Liver (tissue), 9 donors: Measurements from ENCODE around the gene DHX16. TPM values are rescaled to one million over a fixed set of nuclear protein-coding genes. Genes with fewer than 3 reads are reported as not detected.

Experiments used
- DNase-seq: peaks from one replicate; pipeline ENCODE4 v3.0.0-alpha.2; 2017; ENCODE audit warnings: low spot score
- H3K27ac ChIP-seq, 2 donors: one replicate each; pipeline ENCODE4 v1.7.0; 2013; ENCODE audit warnings: inconsistent platforms in 2 of 2, low read length in 2 of 2, control low read depth in 1 of 2, low read depth in 1 of 2, mild to moderate bottlenecking in 1 of 2
- H3K27me3 ChIP-seq, 4 donors: one replicate each; pipeline versions ENCODE4 v1.6.1 to v1.7.0; 2013; ENCODE audit warnings: low read length in 3 of 4, inconsistent platforms in 1 of 4, mild to moderate bottlenecking in 1 of 4, moderate library complexity in 1 of 4; ENCODE audit not compliant: control insufficient read depth in 4 of 4, insufficient read depth in 4 of 4
- H3K36me3 ChIP-seq, 4 donors: one replicate each; pipeline versions ENCODE4 v1.6.1 to v1.7.0; 2013; ENCODE audit warnings: low read length in 3 of 4, mild to moderate bottlenecking in 3 of 4, low read depth in 1 of 4, moderate library complexity in 1 of 4; ENCODE audit not compliant: control insufficient read depth in 4 of 4, insufficient read depth in 3 of 4
- H3K4me1 ChIP-seq, 4 donors: one replicate each; pipeline versions ENCODE4 v1.6.1 to v1.7.0; 2013; ENCODE audit warnings: low read length in 3 of 4, mild to moderate bottlenecking in 3 of 4, moderate library complexity in 1 of 4; ENCODE audit not compliant: control insufficient read depth in 4 of 4, insufficient read depth in 4 of 4
- H3K4me3 ChIP-seq, 3 donors: one replicate each; pipeline versions ENCODE4 v1.6.1 to v1.7.0; 2013; ENCODE audit warnings: low read length in 3 of 3, control low read depth in 1 of 3, low read depth in 1 of 3, mild to moderate bottlenecking in 1 of 3
- H3K9ac ChIP-seq, 2 donors: one replicate each; pipeline ENCODE4 v1.7.0; 2013; ENCODE audit warnings: low read length in 2 of 2, mild to moderate bottlenecking in 2 of 2, moderate library complexity in 2 of 2, control low read depth in 1 of 2, low read depth in 1 of 2
- H3K9me3 ChIP-seq, 4 donors: one replicate each; pipeline versions ENCODE4 v1.6.1 to v1.7.0; 2013; ENCODE audit warnings: low read length in 3 of 4; ENCODE audit not compliant: control insufficient read depth in 4 of 4
- ATF3 ChIP-seq: IDR thresholded peaks from 2 replicates; pipeline ENCODE4 v1.6.1; 2016; ENCODE audit warnings: antibody characterized with exemption
- EGR1 ChIP-seq, 2 donors: IDR thresholded peaks; 2 replicates each; pipeline ENCODE4 v1.6.1; 2016 to 2018; ENCODE audit warnings: antibody characterized with exemption in 2 of 2, low read depth in 2 of 2
- FOXA1 ChIP-seq: IDR thresholded peaks from 2 replicates; pipeline ENCODE4 v1.6.1; 2016; ENCODE audit warnings: antibody characterized with exemption
- FOXA2 ChIP-seq: IDR thresholded peaks from 2 replicates; pipeline ENCODE4 v1.6.1; 2016; ENCODE audit warnings: antibody characterized with exemption
- MAX ChIP-seq: IDR thresholded peaks from 2 replicates; pipeline ENCODE4 v1.6.1; 2016; ENCODE audit warnings: antibody characterized with exemption
- NR2F2 ChIP-seq: IDR thresholded peaks from 2 replicates; pipeline ENCODE4 v1.6.1; 2016; ENCODE audit warnings: antibody characterized with exemption
- RAD21 ChIP-seq, 2 donors: IDR thresholded peaks; 2 replicates each; pipeline ENCODE4 v1.6.1; 2016; ENCODE audit warnings: antibody characterized with exemption in 2 of 2, mild to moderate bottlenecking in 2 of 2
- REST ChIP-seq: IDR thresholded peaks from 2 replicates; pipeline ENCODE4 v1.6.1; 2016; ENCODE audit warnings: antibody characterized with exemption, mild to moderate bottlenecking
- RXRA ChIP-seq, 2 donors: IDR thresholded peaks; 2 replicates each; pipeline ENCODE4 v1.6.1; 2017 to 2018; ENCODE audit warnings: antibody characterized with exemption in 2 of 2, mild to moderate bottlenecking in 1 of 2
- SP1 ChIP-seq: IDR thresholded peaks from 2 replicates; pipeline ENCODE4 v1.6.1; 2018; ENCODE audit warnings: antibody characterized with exemption, mild to moderate bottlenecking
- ZBTB33 ChIP-seq: IDR thresholded peaks from 2 replicates; pipeline ENCODE4 v1.6.1; 2016; ENCODE audit warnings: antibody characterized with exemption
- WGBS: extraction: QIAGEN DNeasy Blood & Tissue Kit; methylation state at CpG from one replicate; pipeline ENCODE4 v1.1.7; 2013; 5-methylcytosine and 5-hydroxymethylcytosine counted together
- polyA plus RNA-seq, 2 donors: library from polyadenylated mRNA; stranded (reverse) in 1 of 2; unstranded in 1 of 2; fragments of 200-250 nt in 1 of 2; fragments of >200 nt in 1 of 2; fragmentation: Nextera tagmentation in 1 of 2; extraction: Ambion mirVana in 1 of 2; gene quantifications; one replicate each; pipeline versions ENCODE4 v1.2.1 to v1.2.3, GENCODE V29; 2013 to 2015
- total RNA-seq, 2 donors: library from RNA; depleted of rRNA; stranded (reverse); fragments of >200 nt; gene quantifications; one replicate each; pipeline ENCODE4 v1.2.3, GENCODE V29; 2014
- donor health status: healthy.
- donor health status: healthy.
- donor health status: healthy.
- donor health status: healthy.
- donor health status: healthy.

DHX16 gene
- total and polyA plus RNA-seq, 4 donors: 10.1 to 23.9 (median 17.4) TPM

- peak overlapping the region; percentile 97 to 99 for H3K27ac ChIP-seq
- H3K4me1 ChIP-seq: peaks cover 16 to 74% (median 55%) of the 10 kb centered on the region in 4 donors
- no peak for TF ChIP-seq ATF3
- H3K9ac ChIP-seq: peak overlapping the region; percentile 72 to 77
- H3K36me3 ChIP-seq: no peaks in the 10 kb centered on the region
- H3K27me3 ChIP-seq: no peaks in the 10 kb centered on the region
- no peak for DNase-seq
- no peaks in the 10 kb centered on the region for H3K9me3 ChIP-seq
- 33% methylated on average over 2 of the region's 2 CpGs for WGBS
- H3K4me3 ChIP-seq: peak overlapping the region; percentile 59 to 71 (median 60)
These were observed 11.2 kb upstream of the DHX16 start for GRCh38 chr6:30683980-30684338.

- WGBS: 31% methylated on average over 7 of the region's 7 CpGs
These were observed 10.6 kb upstream of the DHX16 start for GRCh38 chr6:30683183-30683979.

GRCh38 chr6:30682143-30683117 lies 9.6 kb upstream of the DHX16 start:
- Histone ChIP-seq H3K9ac (peak overlapping the region; percentile 24 to 77), H3K4me1 (peaks cover 19 to 78% (median 60%) of the 10 kb centered on the region in 4 donors), H3K36me3 (peaks cover 0 to 3% (median 0%) of the 10 kb centered on the region in 4 donors), H3K27ac (peak overlapping the region; percentile 97 to 99), H3K9me3 (no peaks in the 10 kb centered on the region), H3K27me3 (no peaks in the 10 kb centered on the region), H3K4me3 (peak overlapping the region; percentile 59 to 71 (median 60))
- 54% methylated on average over 11 of the region's 11 CpGs for WGBS
- no peak for DNase-seq
- TF ChIP-seq REST: no peak
- no peak for TF ChIP-seq FOXA2
- peak; percentile 20 for TF ChIP-seq SP1
- TF ChIP-seq FOXA1: no peak
- TF ChIP-seq ATF3: no peak
- peak; percentile 5 to 25 for TF ChIP-seq RXRA (IDR thresholded peaks at IDR 0.05)
- peak; percentile 12 to 53 for TF ChIP-seq EGR1 (IDR thresholded peaks at IDR 0.05; ENCODE audit: low read depth in 2 of 2)
- peak; percentile 66 for TF ChIP-seq MAX
- TF ChIP-seq RAD21 (IDR thresholded peaks at IDR 0.05): no peak
- TF ChIP-seq ZBTB33: no peak

More at GRCh38 chr6:30683183-30683979, 10.6 kb upstream of the DHX16 start:
- Histone ChIP-seq H3K36me3 (peaks cover 0 to 3% (median 0%) of the 10 kb centered on the region in 4 donors), H3K9ac (peak overlapping the region; percentile 24 to 77), H3K27ac (peak overlapping the region; percentile 97 to 99), H3K27me3 (no peaks in the 10 kb centered on the region), H3K4me1 (peaks cover 16 to 79% (median 59%) of the 10 kb centered on the region in 4 donors), H3K4me3 (peak overlapping the region; percentile 59 to 71 (median 60)), H3K9me3 (no peaks in the 10 kb centered on the region)
- no peak for DNase-seq
- TF ChIP-seq ZBTB33 (no peak), NR2F2 (peak; percentile 74)
